Motor neuron (in vitro differentiated cells): ENCODE data around the gene IGF2. TPM values are rescaled to one million over a fixed set of nuclear protein-coding genes. Genes with fewer than 3 reads are reported as not detected.

Experiments
- ATAC-seq, 8 experiments: fragments of 200-7000 bp; cut with Tn5 transposase; replicated peaks in 6 of 8; 2 replicates each; pipeline ENCODE4 v1.8.0; 2021; ENCODE audit warnings: mild to moderate bottlenecking in 8 of 8, moderate library complexity in 8 of 8
- H3K27ac ChIP-seq, 2 donors: fragments of 250-450 bp; sonication (Bioruptor Pico); 2 replicates each; pipeline ENCODE4 v1.9.0; 2021; ENCODE audit warnings: antibody characterized with exemption in 2 of 2, mild to moderate bottlenecking in 2 of 2, moderate library complexity in 1 of 2
- H3K4me1 ChIP-seq, 2 donors: fragments of 250-450 bp; sonication (Bioruptor Pico); replicated peaks in 1 of 2; 2 replicates each; pipeline ENCODE4 v1.6.1; 2021; ENCODE audit warnings: antibody characterized with exemption in 2 of 2, mild to moderate bottlenecking in 2 of 2, moderate library complexity in 1 of 2
- H3K4me3 ChIP-seq, 5 donors: fragments of 250-450 bp; sonication (Bioruptor Pico); 2 replicates each; pipeline ENCODE4 v1.9.0; 2021; ENCODE audit warnings: antibody characterized with exemption in 5 of 5, mild to moderate bottlenecking in 5 of 5, moderate library complexity in 4 of 5
- WGBS, 10 experiments: fragments of 450-650 bp; shearing (Covaris generic); methylation state at CpG; one replicate each; pipeline ENCODE4 v1.0.0; 2022; 5-methylcytosine and 5-hydroxymethylcytosine counted together
- in situ Hi-C, 9 experiments: fragments of 400-800 bp; cut with MboI; loops; one replicate each; pipeline ENCODE4 v1.15.0; 2021; ENCODE audit warnings: low sequenced_read_pairs in 9 of 9, low pct_unique_long_range_greater_than_20kb in 2 of 9; ENCODE audit not compliant: unreplicated experiment in 9 of 9
- total RNA-seq, 8 experiments: library from RNA; unstranded; fragments of 300-600 nt; gene quantifications; 2 replicates each; pipeline versions ENCODE4 v1.2.3 to v1.2.4, GENCODE V29; 2022

The IGF2 gene
- total RNA-seq, 8 experiments from 2014 or later = 0.52 to 165 (median 3.2) TPM

- Histone ChIP-seq H3K27ac (no peak overlapping the region), H3K4me3 (no peak overlapping the region), H3K4me1 (peaks cover 9 to 16% of the 10 kb centered on the region in 2 donors)
- no peak for ATAC-seq
- in situ Hi-C loops = no loop called here
- 0 to 100% (median 98%) methylated on average over 1 to 8 of the region's 18 CpGs; no CpG with 5 or more reads in 2 of the 10 experiments for WGBS, 10 experiments
Measured at GRCh38 chr11:2093575-2094353, 45.4 kb downstream of the IGF2 start.

GRCh38 chr11:2092956-2093412 is 46.2 kb downstream of the IGF2 start:
- WGBS, 10 experiments = 0 to 73% (median 20%) methylated on average over 1 to 3 of the region's 10 CpGs; no CpG with 5 or more reads in 7 of the 10 experiments
- no peak for ATAC-seq
- H3K4me1 ChIP-seq = peaks cover 9 to 14% of the 10 kb centered on the region in 2 donors
- in situ Hi-C loops = no loop called here
- H3K4me3 ChIP-seq = no peak overlapping the region
- H3K27ac ChIP-seq = no peak overlapping the region

DNA sequence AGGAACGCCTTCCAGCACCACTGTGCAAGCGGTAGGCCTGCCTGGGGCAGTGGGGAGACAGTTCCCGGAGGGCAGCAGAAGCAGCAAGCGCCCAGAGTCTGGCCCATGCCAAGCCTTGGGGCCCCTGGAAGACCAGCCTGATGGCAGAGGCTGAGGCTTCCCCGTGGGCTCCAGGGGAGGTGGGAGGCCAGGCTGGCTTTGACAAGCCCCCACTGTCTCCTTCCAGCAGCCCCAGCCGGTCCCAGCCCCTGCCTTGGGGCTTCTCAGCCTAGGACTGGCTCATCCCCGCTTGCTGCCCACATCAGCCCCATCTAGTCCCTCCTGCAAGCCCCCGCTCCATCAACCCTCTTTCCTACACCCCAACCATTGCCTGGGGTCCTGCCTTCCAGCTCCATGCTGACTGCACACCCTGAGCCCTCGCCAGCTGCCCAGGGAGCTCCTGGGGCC is 46.7 kb downstream of the IGF2 start:
- in situ Hi-C loops = no loop called here
- ATAC-seq = no peak

GRCh38 chr11:2091786-2092463 is 47.3 kb downstream of the IGF2 start:
- no peak overlapping the region for H3K4me3 ChIP-seq
- 60 to 100% (median 84%) methylated on average over 1 to 4 of the region's 18 CpGs; no CpG with 5 or more reads in 4 of the 10 experiments for WGBS, 10 experiments
- H3K4me1 ChIP-seq = peaks cover 0 to 3% of the 10 kb centered on the region in 2 donors
- no peak for ATAC-seq
- in situ Hi-C loops = no loop called here
- no peak overlapping the region for H3K27ac ChIP-seq

More for the DNA sequence above, 46.7 kb downstream of the IGF2 start:
- WGBS, 10 experiments = 60 to 100% methylated on average over 1 of the region's 9 CpGs; no CpG with 5 or more reads in 8 of the 10 experiments
- no peak overlapping the region for H3K4me3 ChIP-seq
- H3K4me1 ChIP-seq = peaks cover 5 to 9% of the 10 kb centered on the region in 2 donors
- no peak overlapping the region for H3K27ac ChIP-seq

DNA sequence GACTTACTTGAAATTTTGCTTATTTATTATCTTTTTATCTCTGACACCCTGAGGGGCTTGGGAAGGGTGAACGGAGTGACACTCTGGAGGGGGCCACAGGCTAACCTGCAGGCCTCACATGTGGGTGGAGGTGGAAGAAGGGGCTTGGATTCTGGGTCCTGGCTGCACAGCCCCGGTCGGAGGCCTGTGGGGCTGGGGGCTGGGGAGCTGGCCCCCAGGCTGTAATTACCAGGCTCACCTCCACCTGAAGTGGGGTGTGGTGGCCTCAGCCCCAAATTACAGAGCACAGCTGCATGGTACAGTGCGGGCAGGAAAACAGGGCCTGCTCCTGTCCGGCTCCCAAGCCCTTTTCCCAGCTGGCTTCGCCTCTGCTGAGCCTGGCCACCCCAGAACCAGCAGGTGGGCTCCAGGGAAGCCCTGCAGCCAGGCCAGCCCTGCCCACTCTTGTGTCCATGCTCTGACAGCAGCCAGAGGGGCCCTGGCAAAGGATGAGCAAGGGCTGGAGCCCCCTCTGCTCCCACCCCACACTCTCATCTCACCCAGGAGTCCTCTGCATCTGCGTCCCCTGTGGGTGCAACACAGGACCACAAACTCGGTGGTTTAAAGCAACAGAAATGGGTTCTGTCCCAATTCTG is 48.0 kb downstream of the IGF2 start:
- Histone ChIP-seq H3K27ac (no peak overlapping the region), H3K4me1 (no peaks in the 10 kb centered on the region), H3K4me3 (no peak overlapping the region)
- in situ Hi-C loops = no loop called here
- WGBS, 10 experiments = 0 to 40% (median 33%) methylated on average over 1 to 3 of the region's 8 CpGs; no CpG with 5 or more reads in 7 of the 10 experiments
- ATAC-seq = no peak

GRCh38 chr11:2090172-2091111 is 48.7 kb downstream of the IGF2 start:
- Histone ChIP-seq H3K27ac (no peak overlapping the region), H3K4me3 (no peak overlapping the region), H3K4me1 (no peaks in the 10 kb centered on the region)
- 40 to 100% (median 55%) methylated on average over 1 to 6 of the region's 20 CpGs; no CpG with 5 or more reads in 4 of the 10 experiments for WGBS, 10 experiments
- ATAC-seq = peak in 2 of 8 experiments; percentile 75 to 79
- in situ Hi-C loops = no loop called here

DNA sequence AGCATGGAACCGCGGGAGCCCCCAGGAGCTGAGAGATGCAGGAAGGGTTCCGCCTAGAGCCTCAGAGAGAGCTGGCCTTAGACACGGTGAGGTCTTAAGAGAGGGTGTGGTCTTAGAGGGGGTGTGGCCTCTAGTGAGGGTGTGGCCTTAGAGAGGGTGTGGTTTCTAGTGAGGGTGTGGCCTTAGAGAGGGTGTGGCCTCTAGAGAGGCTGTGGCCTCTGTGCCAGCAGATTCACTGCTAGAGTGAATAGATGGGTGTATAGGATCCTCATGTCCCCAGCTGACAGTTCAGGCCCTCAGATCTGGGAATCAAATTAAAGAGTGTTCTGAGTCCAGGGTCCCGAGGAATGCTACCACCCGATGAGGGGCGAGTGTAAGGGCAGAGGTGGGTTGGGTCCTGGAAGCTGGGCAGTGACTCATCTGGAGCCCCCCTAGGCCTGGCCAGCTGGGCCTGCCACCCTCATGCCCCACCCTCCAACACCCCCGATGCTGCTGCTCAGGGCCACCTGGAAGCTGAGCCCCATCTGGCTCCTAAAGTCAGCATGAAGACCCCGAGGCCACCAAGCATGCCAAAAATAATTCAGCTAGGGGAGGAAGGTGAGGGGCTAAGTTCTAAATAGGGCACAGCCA is 49.5 kb downstream of the IGF2 start:
- 0 to 86% (median 70%) methylated on average over 1 to 4 of the region's 9 CpGs; no CpG with 5 or more reads in 3 of the 10 experiments for WGBS, 10 experiments
- Histone ChIP-seq H3K27ac (no peak overlapping the region), H3K4me1 (no peaks in the 10 kb centered on the region), H3K4me3 (no peak overlapping the region)
- ATAC-seq = peak; percentile 68 to 94 (median 82)
- in situ Hi-C loops = no loop called here

GRCh38 chr11:2088746-2089535 is 50.2 kb downstream of the IGF2 start:
- in situ Hi-C loops = no loop called here
- ATAC-seq = peak in 2 of 8 experiments; percentile 6 to 27
- 73 to 94% (median 80%) methylated on average over 2 to 13 of the region's 19 CpGs; no CpG with 5 or more reads in 3 of the 10 experiments for WGBS, 10 experiments
- H3K4me1 ChIP-seq = no peaks in the 10 kb centered on the region
- H3K4me3 ChIP-seq = no peak overlapping the region
- H3K27ac ChIP-seq = no peak overlapping the region

GRCh38 chr11:2088284-2088683 is 50.9 kb downstream of the IGF2 start:
- no peak overlapping the region for H3K4me3 ChIP-seq
- WGBS, 10 experiments = 60 to 100% (median 78%) methylated on average over 1 to 9 of the region's 14 CpGs; no CpG with 5 or more reads in 2 of the 10 experiments
- H3K4me1 ChIP-seq = no peaks in the 10 kb centered on the region
- ATAC-seq = no peak
- H3K27ac ChIP-seq = no peak overlapping the region
- in situ Hi-C loops = no loop called here

DNA sequence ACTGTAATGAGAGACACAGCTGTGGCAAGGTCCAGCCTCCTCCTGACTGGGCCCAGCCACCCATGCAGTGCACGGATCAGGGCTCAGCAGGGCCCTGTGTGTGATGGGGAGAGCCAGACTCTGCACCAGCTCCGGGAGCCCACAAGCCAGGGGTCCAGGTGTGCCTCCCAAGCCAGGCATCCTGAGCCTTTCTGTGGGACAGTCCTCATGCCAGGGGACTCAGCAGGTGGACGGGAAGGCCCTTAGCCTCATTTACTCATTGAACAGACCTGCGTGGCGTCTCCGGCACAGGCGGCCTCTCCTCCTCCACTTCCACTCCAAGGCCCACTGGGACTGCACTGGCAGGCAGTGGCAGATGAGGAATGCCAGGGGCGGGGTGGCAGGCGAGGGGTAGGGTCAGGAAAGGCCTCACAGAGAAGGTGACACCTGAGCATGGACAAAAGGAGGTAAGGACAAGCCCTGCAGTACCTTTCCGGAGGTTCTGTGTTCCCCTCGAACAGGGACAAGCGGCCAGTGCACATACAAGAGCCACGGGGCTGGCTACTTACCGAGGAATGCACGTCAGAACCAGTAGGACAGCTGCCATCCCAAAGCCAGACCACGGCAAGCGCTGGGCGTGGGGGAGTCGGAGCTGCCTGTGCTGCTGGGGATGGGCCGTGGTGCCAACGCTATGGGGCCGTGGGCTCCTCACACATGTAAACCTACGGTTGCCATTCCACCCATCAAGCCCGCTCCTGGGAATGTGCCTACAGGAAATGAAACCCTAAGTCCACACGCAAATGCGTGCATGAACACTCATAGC is 52.7 kb downstream of the IGF2 start:
- in situ Hi-C loops = no loop called here

More for the DNA sequence above, 52.7 kb downstream of the IGF2 start:
- WGBS, 10 experiments = 15 to 100% (median 87%) methylated on average over 2 to 9 of the region's 26 CpGs; no CpG with 5 or more reads in 2 of the 10 experiments
- H3K27ac ChIP-seq = no peak overlapping the region
- no peaks in the 10 kb centered on the region for H3K4me1 ChIP-seq
- H3K4me3 ChIP-seq = no peak overlapping the region
- ATAC-seq = no peak
